HepG2 (cell line): ENCODE data around the gene ESR1. TPM values are rescaled to one million over a fixed set of nuclear protein-coding genes. Genes with fewer than 3 reads are reported as not detected.
A peak's percentile ranks its signal among the peaks of the same experiment; 100 is the strongest.

Source experiments
- ATF7-NPFF ChIP-seq: sonication (generic); formaldehyde crosslinking; IDR thresholded peaks from 2 replicates; pipeline ENCODE4 v1.8.1; 2023; ENCODE audit warnings: mild to moderate bottlenecking, low read depth, missing genetic modification reagents, moderate library complexity
- CAMTA2 ChIP-seq: sonication (generic); formaldehyde crosslinking; IDR thresholded peaks from 2 replicates; pipeline ENCODE4 v1.4.0; 2020; ENCODE audit warnings: mild to moderate bottlenecking, missing genetic modification reagents, borderline replicate concordance
- CBX2 ChIP-seq, 2 experiments: fragments of 200-600 bp in 1 of 2; sonication (generic); formaldehyde crosslinking in 1 of 2; IDR thresholded peaks; 2 replicates each; pipeline versions ENCODE4 v1.7.0 to v1.8.1; 2018 to 2022; ENCODE audit warnings: low read depth in 2 of 2, low read length in 1 of 2, mild to moderate bottlenecking in 1 of 2, missing genetic modification reagents in 1 of 2
- CEBPG ChIP-seq: IDR thresholded peaks from 2 replicates; pipeline ENCODE4 v1.6.1; 2016
- EEA1 ChIP-seq: sonication (generic); formaldehyde crosslinking; IDR thresholded peaks from 2 replicates; pipeline ENCODE4 v1.5.1; 2020; ENCODE audit warnings: mild to moderate bottlenecking, missing genetic modification reagents, borderline replicate concordance
- EZH2 ChIP-seq: conservative IDR thresholded peaks from 2 replicates; pipeline ENCODE4 v1.6.1; 2012; ENCODE audit warnings: mild to moderate bottlenecking, low read depth, low read length, moderate library complexity
- GABPA ChIP-seq, 2 experiments: IDR thresholded peaks; 2 replicates each; pipeline ENCODE4 v1.6.1; 2011 to 2016; ENCODE audit warnings: low read depth in 2 of 2, low read length in 1 of 2, missing biosample characterization in 1 of 2, missing genetic modification characterization in 1 of 2
- HNRNPLL ChIP-seq: fragments of 200-400 bp; formaldehyde crosslinking; IDR thresholded peaks from 2 replicates; pipeline ENCODE4 v1.6.1; 2017; ENCODE audit warnings: mild to moderate bottlenecking, low read depth, low read length; ENCODE audit not compliant: poor library complexity, severe bottlenecking
- JDP2 ChIP-seq: sonication (generic); formaldehyde crosslinking; IDR thresholded peaks from 2 replicates; pipeline ENCODE4 v1.8.1; 2022; ENCODE audit warnings: missing genetic modification reagents, borderline replicate concordance
- MAFG ChIP-seq: sonication (generic); formaldehyde crosslinking; IDR thresholded peaks from 2 replicates; pipeline ENCODE4 v1.5.1; 2020; ENCODE audit warnings: mild to moderate bottlenecking, missing genetic modification reagents
- MTF2 ChIP-seq: sonication (generic); formaldehyde crosslinking; IDR thresholded peaks from 2 replicates; pipeline ENCODE4 v1.5.0; 2020; ENCODE audit warnings: missing genetic modification reagents, borderline replicate concordance
- RXRB ChIP-seq: IDR thresholded peaks from 2 replicates; pipeline ENCODE4 v1.6.1; 2016; ENCODE audit warnings: borderline replicate concordance, missing genetic modification reagents, missing compliant biosample characterization
- SIN3B ChIP-seq: fragments of 150-350 bp; IDR thresholded peaks from 2 replicates; pipeline ENCODE4 v1.6.1; 2014; ENCODE audit warnings: low read length
- TBX2 ChIP-seq: sonication (generic); formaldehyde crosslinking; IDR thresholded peaks from 2 replicates; pipeline ENCODE4 v1.5.0; 2020; ENCODE audit warnings: missing genetic modification reagents, mild to moderate bottlenecking, borderline replicate concordance
- ZNF343 ChIP-seq: sonication (generic); formaldehyde crosslinking; IDR thresholded peaks from 2 replicates; pipeline ENCODE4 v1.4.0; 2020; ENCODE audit warnings: mild to moderate bottlenecking, missing genetic modification reagents
- ZNF746 ChIP-seq: sonication (generic); formaldehyde crosslinking; IDR thresholded peaks from 2 replicates; pipeline ENCODE4 v1.8.0; 2022; ENCODE audit warnings: mild to moderate bottlenecking, missing genetic modification reagents
- ZNF777 ChIP-seq: sonication (generic); formaldehyde crosslinking; IDR thresholded peaks from 2 replicates; pipeline ENCODE4 v1.4.0; 2020; ENCODE audit warnings: missing genetic modification reagents
- polyA plus RNA-seq, 8 experiments: library from polyadenylated mRNA; depleted of rRNA in 3 of 8; stranded (reverse) in 7 of 8; unstranded in 1 of 8; fragments of >200 nt; fragmentation: Illumina TruSeq in 4 of 8; extraction: Trizol in 4 of 8; gene quantifications; 2 replicates each; pipeline versions ENCODE4 v1.2.1 to v1.2.3, GENCODE V29; 2011 to 2016; ENCODE audit warnings: low read depth in 4 of 8, missing spikeins in 1 of 8, mixed read lengths in 1 of 8; ENCODE audit not compliant: insufficient read depth in 1 of 8
- total RNA-seq, 5 experiments: library from RNA; depleted of rRNA; stranded (reverse); fragments of >200 nt; fragmentation: Illumina TruSeq; extraction: Trizol; gene quantifications; 2 replicates each; pipeline ENCODE4 v1.2.3, GENCODE V29; 2016; ENCODE audit warnings: low read depth in 1 of 5
- TF ChIP-seq, protein P1 (sequence below): sonication (generic); formaldehyde crosslinking; IDR thresholded peaks from 2 replicates; pipeline ENCODE4 v1.9.0; 2022; ENCODE audit warnings: missing genetic modification reagents, mild to moderate bottlenecking, borderline replicate concordance
- TF ChIP-seq, protein P2 (sequence below): sonication (generic); formaldehyde crosslinking; IDR thresholded peaks from 2 replicates; pipeline ENCODE4 v1.5.1; 2020; ENCODE audit warnings: missing genetic modification reagents, mild to moderate bottlenecking, borderline replicate concordance
- TF ChIP-seq, protein P3 (sequence below): sonication (generic); formaldehyde crosslinking; IDR thresholded peaks from 2 replicates; pipeline ENCODE4 v1.5.1; 2020; ENCODE audit warnings: mild to moderate bottlenecking, missing genetic modification reagents, moderate library complexity
- TF ChIP-seq, protein P4 (sequence below): sonication (generic); formaldehyde crosslinking; IDR thresholded peaks from 2 replicates; pipeline ENCODE4 v1.5.0; 2020; ENCODE audit warnings: missing genetic modification reagents, mild to moderate bottlenecking, borderline replicate concordance

Gene ESR1
- total and polyA plus RNA-seq, 2 of the 13 experiments (the other 11 are each of a cell fraction or from before 2014, with no cell fraction given) = not detected

DNA sequence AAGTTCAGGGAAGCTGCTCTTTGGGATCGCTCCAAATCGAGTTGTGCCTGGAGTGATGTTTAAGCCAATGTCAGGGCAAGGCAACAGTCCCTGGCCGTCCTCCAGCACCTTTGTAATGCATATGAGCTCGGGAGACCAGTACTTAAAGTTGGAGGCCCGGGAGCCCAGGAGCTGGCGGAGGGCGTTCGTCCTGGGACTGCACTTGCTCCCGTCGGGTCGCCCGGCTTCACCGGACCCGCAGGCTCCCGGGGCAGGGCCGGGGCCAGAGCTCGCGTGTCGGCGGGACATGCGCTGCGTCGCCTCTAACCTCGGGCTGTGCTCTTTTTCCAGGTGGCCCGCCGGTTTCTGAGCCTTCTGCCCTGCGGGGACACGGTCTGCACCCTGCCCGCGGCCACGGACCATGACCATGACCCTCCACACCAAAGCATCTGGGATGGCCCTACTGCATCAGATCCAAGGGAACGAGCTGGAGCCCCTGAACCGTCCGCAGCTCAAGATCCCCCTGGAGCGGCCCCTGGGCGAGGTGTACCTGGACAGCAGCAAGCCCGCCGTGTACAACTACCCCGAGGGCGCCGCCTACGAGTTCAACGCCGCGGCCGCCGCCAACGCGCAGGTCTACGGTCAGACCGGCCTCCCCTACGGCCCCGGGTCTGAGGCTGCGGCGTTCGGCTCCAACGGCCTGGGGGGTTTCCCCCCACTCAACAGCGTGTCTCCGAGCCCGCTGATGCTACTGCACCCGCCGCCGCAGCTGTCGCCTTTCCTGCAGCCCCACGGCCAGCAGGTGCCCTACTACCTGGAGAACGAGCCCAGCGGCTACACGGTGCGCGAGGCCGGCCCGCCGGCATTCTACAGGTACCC, at the start of gene ESR1 (continued):
- TF ChIP-seq, protein P1, sequence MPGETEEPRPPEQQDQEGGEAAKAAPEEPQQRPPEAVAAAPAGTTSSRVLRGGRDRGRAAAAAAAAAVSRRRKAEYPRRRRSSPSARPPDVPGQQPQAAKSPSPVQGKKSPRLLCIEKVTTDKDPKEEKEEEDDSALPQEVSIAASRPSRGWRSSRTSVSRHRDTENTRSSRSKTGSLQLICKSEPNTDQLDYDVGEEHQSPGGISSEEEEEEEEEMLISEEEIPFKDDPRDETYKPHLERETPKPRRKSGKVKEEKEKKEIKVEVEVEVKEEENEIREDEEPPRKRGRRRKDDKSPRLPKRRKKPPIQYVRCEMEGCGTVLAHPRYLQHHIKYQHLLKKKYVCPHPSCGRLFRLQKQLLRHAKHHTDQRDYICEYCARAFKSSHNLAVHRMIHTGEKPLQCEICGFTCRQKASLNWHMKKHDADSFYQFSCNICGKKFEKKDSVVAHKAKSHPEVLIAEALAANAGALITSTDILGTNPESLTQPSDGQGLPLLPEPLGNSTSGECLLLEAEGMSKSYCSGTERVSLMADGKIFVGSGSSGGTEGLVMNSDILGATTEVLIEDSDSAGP = peak; percentile 57; the same call in 1 of the 2 replicates
- TF ChIP-seq MTF2 (CRISPR knock-in tag) (peak; percentile 90), GABPA (IDR thresholded peaks at IDR 0.05; ENCODE audit: low read depth, low read length) (no peak), GABPA (CRISPR knock-in tag; IDR thresholded peaks at IDR 0.05; ENCODE audit: low read depth) (no peak), SIN3B (no peak), ZNF777 (peak; percentile 73; the same call in 1 of the 2 replicates), CBX2 (IDR thresholded peaks at IDR 0.05; ENCODE audit: low read depth, low read length) (no peak), CBX2 (CRISPR knock-in tag; IDR thresholded peaks at IDR 0.05; ENCODE audit: low read depth) (peak; percentile 55; the same call in 1 of the 2 replicates), EEA1 (CRISPR knock-in tag) (no peak), TBX2 (CRISPR knock-in tag) (no peak), CAMTA2 (0 out of 2 replicates have a peak, but pooled peaks have one; percentile 11), ZNF343 (CRISPR knock-in tag) (0 out of 2 replicates have a peak, but pooled peaks have one; percentile 71), JDP2 (CRISPR knock-in tag) (no peak), CEBPG (CRISPR knock-in tag) (no peak), RXRB (CRISPR knock-in tag) (no peak), ATF7-NPFF (CRISPR knock-in tag) (no peak), ZNF746 (CRISPR knock-in tag) (0 out of 2 replicates have a peak, but pooled peaks have one; percentile 29), HNRNPLL (peak; percentile 70), EZH2 (peak; percentile 92), MAFG (CRISPR knock-in tag) (no peak)
- TF ChIP-seq, protein P2, sequence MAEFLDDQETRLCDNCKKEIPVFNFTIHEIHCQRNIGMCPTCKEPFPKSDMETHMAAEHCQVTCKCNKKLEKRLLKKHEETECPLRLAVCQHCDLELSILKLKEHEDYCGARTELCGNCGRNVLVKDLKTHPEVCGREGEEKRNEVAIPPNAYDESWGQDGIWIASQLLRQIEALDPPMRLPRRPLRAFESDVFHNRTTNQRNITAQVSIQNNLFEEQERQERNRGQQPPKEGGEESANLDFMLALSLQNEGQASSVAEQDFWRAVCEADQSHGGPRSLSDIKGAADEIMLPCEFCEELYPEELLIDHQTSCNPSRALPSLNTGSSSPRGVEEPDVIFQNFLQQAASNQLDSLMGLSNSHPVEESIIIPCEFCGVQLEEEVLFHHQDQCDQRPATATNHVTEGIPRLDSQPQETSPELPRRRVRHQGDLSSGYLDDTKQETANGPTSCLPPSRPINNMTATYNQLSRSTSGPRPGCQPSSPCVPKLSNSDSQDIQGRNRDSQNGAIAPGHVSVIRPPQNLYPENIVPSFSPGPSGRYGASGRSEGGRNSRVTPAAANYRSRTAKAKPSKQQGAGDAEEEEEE (CRISPR knock-in tag) = no peak
- TF ChIP-seq, protein P3, sequence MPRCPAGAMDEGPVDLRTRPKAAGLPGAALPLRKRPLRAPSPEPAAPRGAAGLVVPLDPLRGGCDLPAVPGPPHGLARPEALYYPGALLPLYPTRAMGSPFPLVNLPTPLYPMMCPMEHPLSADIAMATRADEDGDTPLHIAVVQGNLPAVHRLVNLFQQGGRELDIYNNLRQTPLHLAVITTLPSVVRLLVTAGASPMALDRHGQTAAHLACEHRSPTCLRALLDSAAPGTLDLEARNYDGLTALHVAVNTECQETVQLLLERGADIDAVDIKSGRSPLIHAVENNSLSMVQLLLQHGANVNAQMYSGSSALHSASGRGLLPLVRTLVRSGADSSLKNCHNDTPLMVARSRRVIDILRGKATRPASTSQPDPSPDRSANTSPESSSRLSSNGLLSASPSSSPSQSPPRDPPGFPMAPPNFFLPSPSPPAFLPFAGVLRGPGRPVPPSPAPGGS (CRISPR knock-in tag) = 0 out of 2 replicates have a peak, but pooled peaks have one; percentile 28
- TF ChIP-seq, protein P4, sequence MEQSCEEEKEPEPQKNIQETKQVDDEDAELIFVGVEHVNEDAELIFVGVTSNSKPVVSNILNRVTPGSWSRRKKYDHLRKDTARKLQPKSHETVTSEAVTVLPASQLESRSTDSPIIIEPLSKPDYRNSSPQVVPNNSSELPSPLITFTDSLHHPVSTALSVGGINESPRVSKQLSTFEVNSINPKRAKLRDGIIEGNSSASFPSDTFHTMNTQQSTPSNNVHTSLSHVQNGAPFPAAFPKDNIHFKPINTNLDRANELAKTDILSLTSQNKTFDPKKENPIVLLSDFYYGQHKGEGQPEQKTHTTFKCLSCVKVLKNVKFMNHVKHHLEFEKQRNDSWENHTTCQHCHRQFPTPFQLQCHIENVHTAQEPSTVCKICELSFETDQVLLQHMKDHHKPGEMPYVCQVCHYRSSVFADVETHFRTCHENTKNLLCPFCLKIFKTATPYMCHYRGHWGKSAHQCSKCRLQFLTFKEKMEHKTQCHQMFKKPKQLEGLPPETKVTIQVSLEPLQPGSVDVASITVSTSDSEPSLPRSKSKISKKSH (CRISPR knock-in tag) = no peak
